ENCODE results near the gene ZBED3. TPM values are rescaled to one million over a fixed set of nuclear protein-coding genes. Genes with fewer than 3 reads are reported as not detected.

Gene ZBED3
- total RNA-seq, 1 experiment from 2014 or later: 7.8 TPM

DNA sequence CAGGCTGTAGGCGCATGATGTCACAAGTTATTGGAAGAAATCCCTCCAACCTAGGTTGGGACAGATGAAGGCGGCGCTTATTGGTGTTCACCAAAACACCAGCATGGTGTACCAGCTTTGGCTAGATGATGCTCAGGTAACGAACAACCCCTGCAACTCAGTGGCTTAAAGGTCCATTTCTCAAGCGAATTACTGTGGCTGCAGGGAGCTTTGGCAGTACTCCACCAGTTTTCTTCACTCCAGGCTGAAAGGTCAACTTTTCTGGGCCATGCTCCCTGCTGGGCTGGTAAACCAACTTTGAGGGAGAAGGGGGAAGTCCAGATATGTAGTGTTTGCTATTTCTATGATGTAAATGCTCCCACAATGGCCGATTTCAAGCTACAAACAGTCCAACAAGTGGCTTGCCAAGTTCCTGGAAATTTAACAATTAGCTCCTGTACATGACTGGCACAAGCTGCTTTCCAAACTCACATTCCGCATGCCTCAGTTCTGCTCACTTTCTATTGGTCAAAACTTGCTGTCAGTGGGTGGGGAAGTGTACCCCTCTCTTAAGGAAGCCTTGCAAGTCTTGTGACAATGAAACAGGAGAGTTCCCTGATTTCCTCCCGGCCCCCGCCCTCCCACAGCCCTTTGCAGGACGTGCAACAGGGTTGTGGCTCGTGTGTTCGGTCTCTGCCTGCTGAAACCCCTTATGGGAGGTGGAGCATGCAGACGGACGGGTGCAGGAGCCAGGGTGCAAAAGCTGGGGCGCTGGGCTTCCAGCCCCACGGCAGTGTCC lies 588 bp upstream of the ZBED3 start:
- Histone ChIP-seq H3K4me1 (ENCODE audit: insufficient read depth, low read length) (peaks cover 5% of the 10 kb centered on the region; the same call in 1 of the 2 replicates), H2BK20ac (ENCODE audit: low read depth, low read length, poor library complexity, severe bottlenecking) (no peak overlapping the region), H2BK120ac (ENCODE audit: low read depth, low read length, poor library complexity, severe bottlenecking) (no peak overlapping the region), H3K14ac (ENCODE audit: insufficient read depth, low read length) (peak overlapping the region; percentile 93), H3K27ac (ENCODE audit: insufficient read length, low read depth, low read length) (no peak overlapping the region), H3T11ph (ENCODE audit: low read length) (no peak overlapping the region), H3K23ac (ENCODE audit: insufficient read length, low read depth, low read length) (no peak overlapping the region), H3K9me3 (ENCODE audit: control insufficient read depth, low read depth, low read length) (no peaks in the 10 kb centered on the region), H4K20me1 (ENCODE audit: control insufficient read depth, insufficient read depth, insufficient read length) (no peaks in the 10 kb centered on the region), H4K5ac (ENCODE audit: insufficient read length, low read depth, low read length) (peak overlapping the region; percentile 57), H3K9ac (ENCODE audit: extremely low read depth, insufficient read length, low read length) (peak overlapping the region; percentile 79), H4K8ac (replicated peaks; ENCODE audit: insufficient read length, low read depth, low read length) (no peak overlapping the region), H3K79me1 (ENCODE audit: insufficient read depth, low read depth, low read length, poor library complexity, severe bottlenecking) (no peaks in the 10 kb centered on the region), H3K79me2 (ENCODE audit: insufficient read depth, low read length) (no peaks in the 10 kb centered on the region), H2AFZ (ENCODE audit: low read length) (peak overlapping the region; percentile 24), H2BK15ac (ENCODE audit: low read depth, low read length) (no peak overlapping the region), H2BK12ac (ENCODE audit: insufficient read length, low read depth, low read length) (no peak overlapping the region), H2AK5ac (ENCODE audit: insufficient read length, low read length) (no peak overlapping the region), H3K23me2 (ENCODE audit: insufficient read length, low read depth, low read length, poor library complexity, severe bottlenecking) (peaks cover 10% of the 10 kb centered on the region), H3K18ac (ENCODE audit: insufficient read length, low read depth, low read length) (peak overlapping the region; percentile 91), H3K56ac (ENCODE audit: insufficient read length, low read depth, low read length) (no peak overlapping the region), H4K91ac (ENCODE audit: insufficient read length, low read depth, low read length) (peak overlapping the region; percentile 26), H3K27me3 (ENCODE audit: insufficient read depth, low read length) (no peaks in the 10 kb centered on the region), H2BK5ac (ENCODE audit: insufficient read length, low read length) (no peak overlapping the region), H3K4ac (ENCODE audit: low read depth, low read length) (peak overlapping the region; percentile 39; the same call in 1 of the 2 replicates), H3K4me2 (ENCODE audit: insufficient read depth, insufficient read length, low read length) (peak overlapping the region; percentile 91)
- H3K27ac Mint-ChIP-seq: peak overlapping the region; percentile 88 to 98 (median 95)
- whole genome bisulfite sequencing (ENCODE audit: extremely low coverage, insufficient read length, low lambda C conversion rate): no CpG with 5 or more reads among the region's 16 CpGs
- TF ChIP-seq, protein P1, sequence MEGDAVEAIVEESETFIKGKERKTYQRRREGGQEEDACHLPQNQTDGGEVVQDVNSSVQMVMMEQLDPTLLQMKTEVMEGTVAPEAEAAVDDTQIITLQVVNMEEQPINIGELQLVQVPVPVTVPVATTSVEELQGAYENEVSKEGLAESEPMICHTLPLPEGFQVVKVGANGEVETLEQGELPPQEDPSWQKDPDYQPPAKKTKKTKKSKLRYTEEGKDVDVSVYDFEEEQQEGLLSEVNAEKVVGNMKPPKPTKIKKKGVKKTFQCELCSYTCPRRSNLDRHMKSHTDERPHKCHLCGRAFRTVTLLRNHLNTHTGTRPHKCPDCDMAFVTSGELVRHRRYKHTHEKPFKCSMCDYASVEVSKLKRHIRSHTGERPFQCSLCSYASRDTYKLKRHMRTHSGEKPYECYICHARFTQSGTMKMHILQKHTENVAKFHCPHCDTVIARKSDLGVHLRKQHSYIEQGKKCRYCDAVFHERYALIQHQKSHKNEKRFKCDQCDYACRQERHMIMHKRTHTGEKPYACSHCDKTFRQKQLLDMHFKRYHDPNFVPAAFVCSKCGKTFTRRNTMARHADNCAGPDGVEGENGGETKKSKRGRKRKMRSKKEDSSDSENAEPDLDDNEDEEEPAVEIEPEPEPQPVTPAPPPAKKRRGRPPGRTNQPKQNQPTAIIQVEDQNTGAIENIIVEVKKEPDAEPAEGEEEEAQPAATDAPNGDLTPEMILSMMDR (conservative IDR thresholded peaks at IDR 0.05): no peak
- peak overlapping the region; percentile 95 for H3K4me3 Mint-ChIP-seq
- peaks cover 17 to 39% (median 30%) of the 10 kb centered on the region in 3 experiments for H3K36me3 Mint-ChIP-seq (ENCODE audit: insufficient read depth in 1 of 3, low read depth in 3 of 3)
- no peaks in the 10 kb centered on the region; the same call in 1 of the 2 replicates for H3K27me3 Mint-ChIP-seq (ENCODE audit: low read depth)
- peaks cover 16 to 24% of the 10 kb centered on the region in 2 experiments for H3K4me1 Mint-ChIP-seq
- peaks cover 8 to 14% of the 10 kb centered on the region in 2 experiments for H3K9me3 Mint-ChIP-seq
- peak; percentile 36 for DNase-seq
